HPDE6-E6E7 (cell line): ENCODE results near the gene NFKB1.
A peak's percentile ranks its signal among the peaks of the same experiment; 100 is the strongest.
"Not testable (repeated sequence)": the region's sequence is repeated elsewhere in the genome, so short reads cannot be mapped to it uniquely, and the experiment has no call there.

Experiments
- DNase-seq: peaks from one replicate; pipeline ENCODE4 v3.0.0; 2011; ENCODE audit warnings: missing footprints; ENCODE audit errors: extremely low spot score

Gene NFKB1

GRCh38 chr4:102565696-102566095 is 64.5 kb downstream of the NFKB1 start:
- DNase-seq, result no peak

DNA sequence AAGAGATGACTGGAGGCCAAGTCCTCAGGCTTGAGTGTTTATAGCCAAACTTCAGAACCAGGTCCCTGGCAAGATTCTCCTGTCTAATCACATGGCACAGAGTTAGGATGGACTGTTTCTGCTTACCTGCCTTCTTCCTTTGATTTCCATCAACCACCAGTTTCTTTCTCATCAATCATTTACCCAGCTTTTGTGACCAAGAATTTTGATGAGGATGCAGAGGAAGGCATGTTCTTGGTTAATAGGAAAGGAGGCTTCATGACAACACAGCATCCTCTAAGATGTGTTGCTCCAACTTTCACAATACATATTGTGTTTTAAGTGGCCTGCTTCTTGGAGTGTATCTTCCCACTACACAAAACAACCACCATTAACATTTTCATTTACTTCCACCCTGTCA is 65.3 kb downstream of the NFKB1 start:
- DNase-seq, result no peak

DNA sequence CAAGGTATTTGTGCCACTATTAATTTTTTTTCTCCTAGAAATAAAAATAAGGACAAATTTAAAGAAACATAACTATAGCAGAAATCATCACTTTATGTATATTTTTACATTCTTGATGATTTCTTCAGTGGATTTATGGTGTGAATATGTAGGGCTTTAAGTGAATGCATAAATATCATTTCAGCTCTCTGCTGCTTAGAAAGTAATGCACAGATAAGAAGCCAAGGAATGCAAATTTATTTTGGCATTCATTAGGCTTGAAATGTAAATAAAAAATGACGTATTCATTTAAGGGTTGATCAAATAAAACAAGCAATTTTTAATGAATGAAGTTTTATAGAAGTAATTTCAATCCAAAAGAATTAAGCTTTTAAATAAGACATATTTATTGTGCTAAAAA is 66.3 kb downstream of the NFKB1 start:
- no peak for DNase-seq

DNA sequence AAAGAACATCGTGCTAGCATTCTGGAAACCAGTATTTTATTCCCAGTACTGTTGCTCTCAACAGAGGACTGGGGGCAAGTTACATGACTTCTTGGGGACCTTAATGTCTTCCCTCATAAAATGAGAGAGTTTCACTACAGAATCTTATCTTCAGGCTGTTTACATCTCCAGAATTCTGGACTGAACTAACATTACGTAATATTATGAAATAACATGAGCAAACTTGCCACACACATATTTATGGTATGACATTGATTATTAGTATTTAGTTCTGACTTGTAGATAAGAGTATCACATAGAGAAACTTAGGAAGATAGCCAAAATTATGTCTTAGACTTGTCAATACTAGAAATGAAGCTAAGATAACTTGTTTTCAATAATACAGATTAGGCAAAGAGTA is 68.0 kb downstream of the NFKB1 start:
- peak; percentile 13 for DNase-seq

DNA sequence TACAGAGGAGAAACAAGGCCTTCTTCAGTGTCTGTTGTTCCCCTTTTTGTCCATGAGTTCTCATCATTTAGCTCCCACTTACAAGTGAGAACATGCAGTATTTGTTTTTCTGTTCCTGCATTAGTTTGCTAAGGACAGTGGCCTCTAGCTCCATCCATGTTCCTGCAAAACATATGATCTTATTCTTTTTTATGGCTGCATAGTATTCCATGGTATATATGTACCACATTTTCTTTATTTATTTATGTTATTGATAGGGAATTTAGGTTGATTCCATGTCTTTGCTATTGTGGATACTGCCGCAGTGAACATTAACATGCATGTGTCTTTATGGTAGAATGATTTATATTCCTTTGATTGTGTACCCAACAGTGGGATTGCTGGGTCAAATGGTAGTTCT is 69.1 kb downstream of the NFKB1 start:
- DNase-seq, result not testable (repeated sequence)

GRCh38 chr4:102572452-102572851 is 71.3 kb downstream of the NFKB1 start:
- DNase-seq, result no peak

DNA sequence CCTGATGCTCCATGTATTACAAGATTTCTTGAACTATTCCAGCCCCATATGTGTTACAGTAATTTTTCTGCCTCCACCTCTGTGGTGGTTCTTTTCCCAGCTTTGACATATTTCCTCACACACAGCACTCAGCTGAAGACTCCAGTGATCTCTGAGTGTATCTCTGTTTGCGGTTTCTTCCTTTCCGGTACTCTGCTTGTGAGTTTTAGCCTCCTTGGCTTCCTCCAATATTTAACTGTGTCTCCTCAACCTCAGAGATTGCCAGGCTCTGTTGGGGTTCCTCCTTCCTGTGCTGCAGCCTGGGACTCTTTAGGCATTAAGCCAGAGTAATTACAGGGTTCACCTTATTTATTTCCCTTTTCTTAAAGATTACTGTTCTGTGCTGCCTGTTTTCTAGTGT is 73.2 kb downstream of the NFKB1 start:
- no peak for DNase-seq

DNA sequence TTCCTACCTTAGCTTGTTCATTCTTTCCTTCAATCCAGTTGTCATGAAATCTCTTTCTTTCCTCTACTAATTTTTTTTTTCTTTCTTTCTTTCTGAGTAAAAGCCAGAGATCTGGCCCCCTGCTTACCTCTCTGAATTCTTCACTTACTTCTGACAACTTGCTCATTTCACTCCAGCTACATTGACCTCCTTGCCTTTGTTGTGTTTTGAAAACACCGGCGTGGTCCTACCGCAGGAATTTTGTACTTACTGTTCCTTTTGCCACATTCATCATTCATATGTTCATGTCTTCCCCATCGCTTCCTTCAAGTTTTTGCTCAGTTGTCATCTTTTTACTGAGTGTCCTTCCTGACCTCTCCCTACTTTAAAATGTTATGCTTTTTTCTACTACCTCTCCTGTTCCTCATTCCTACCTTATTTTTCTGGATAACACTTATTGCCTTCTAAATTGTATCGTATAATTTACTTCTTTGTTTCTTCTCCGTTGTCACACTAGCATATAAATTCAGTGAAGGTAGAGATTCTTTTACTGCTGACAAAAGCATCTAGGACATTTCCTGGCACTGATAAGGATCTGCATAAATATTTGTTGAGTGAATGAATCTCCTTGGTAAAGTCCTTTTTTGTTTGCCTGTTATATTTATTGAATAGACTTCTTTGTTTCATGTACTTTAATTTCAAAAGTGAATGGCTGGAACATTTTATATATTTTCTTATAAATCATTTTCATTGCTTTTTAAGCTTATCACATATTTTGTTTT is 74.4 kb downstream of the NFKB1 start:
- DNase-seq, result no peak

GRCh38 chr4:102578270-102578669 is 77.1 kb downstream of the NFKB1 start:
- DNase-seq, result no peak

- no peak for DNase-seq
Observed at GRCh38 chr4:102578819-102579218, 77.7 kb downstream of the NFKB1 start.

GRCh38 chr4:102579794-102580462 is 78.8 kb downstream of the NFKB1 start:
- no peak for DNase-seq

- no peak for DNase-seq
Observed at GRCh38 chr4:102580463-102580842, 79.3 kb downstream of the NFKB1 start.

GRCh38 chr4:102584091-102584490 is 82.9 kb downstream of the NFKB1 start:
- DNase-seq, result no peak

DNA sequence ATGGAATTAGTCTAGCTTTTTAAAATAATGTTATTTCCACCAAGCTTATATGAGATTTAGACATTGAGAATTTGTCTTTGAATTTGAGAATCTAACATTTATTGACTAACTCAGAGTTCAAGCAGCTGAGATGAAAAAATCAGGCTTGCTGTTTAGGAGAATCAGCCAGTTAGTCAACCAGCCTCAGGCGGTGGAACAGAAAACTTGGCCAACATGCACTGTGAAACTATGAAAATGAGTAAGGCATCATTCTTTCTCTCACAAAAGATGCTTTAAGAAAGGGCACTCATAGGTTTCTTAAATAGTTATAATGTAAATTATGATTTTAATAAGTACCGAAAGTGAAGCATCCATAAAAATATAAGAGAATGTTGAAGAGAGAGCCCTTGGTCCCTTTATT is 84.2 kb downstream of the NFKB1 start:
- no peak for DNase-seq

DNA sequence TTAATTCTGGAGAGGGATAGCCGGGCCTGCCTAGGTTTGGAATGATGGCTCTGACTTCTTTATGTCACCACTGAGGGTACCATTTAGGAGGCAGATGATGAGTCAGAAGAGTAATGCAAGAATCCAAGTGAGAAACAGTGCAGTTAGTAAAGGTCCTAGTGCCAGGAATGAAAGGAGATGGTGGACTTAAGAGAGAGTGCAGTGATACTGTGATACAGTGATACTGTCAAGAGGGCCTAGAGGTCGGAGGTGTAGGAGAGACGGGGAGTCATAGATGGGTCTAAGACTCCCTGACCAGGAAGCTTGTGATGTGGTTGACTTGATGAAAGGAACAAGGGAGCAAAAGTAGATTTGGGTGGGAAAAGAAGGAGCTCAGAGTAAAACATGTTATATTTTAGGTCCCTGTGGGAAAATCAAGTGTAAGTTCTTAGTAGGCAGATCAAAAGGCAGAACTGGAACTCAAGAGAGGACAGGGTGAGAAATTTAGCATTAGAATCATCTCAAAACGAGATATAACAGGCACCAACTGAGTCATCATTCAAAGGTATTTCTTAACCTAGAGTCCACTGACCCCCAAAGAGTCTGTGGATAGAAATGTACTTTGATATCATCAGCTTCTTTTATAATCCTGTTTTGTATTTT is 85.0 kb downstream of the NFKB1 start:
- DNase-seq, result no peak

- DNase-seq, result no peak
Observed at GRCh38 chr4:102586644-102587021, 85.5 kb downstream of the NFKB1 start.

- DNase-seq, result no peak
Observed at GRCh38 chr4:102589743-102590142, 88.6 kb downstream of the NFKB1 start.

DNA sequence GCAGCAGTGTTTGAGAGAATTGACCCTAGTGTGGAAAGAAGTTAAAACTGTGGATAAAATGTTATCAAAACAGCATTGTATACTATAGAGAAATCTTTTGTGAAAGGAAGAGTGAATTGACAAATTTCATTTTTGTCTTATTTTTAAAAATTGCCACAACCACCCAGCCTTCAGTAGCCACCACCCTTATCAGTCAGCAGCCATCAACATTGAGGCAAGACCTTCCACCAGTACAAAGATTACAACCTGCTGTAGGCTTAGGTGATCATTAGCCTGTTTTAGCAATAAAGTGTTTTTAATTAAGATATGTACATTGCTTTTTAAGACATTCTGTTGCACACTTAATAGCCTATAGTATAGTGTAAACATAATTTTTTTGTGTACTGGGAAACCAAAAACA is 91.1 kb downstream of the NFKB1 start:
- no peak for DNase-seq

DNA sequence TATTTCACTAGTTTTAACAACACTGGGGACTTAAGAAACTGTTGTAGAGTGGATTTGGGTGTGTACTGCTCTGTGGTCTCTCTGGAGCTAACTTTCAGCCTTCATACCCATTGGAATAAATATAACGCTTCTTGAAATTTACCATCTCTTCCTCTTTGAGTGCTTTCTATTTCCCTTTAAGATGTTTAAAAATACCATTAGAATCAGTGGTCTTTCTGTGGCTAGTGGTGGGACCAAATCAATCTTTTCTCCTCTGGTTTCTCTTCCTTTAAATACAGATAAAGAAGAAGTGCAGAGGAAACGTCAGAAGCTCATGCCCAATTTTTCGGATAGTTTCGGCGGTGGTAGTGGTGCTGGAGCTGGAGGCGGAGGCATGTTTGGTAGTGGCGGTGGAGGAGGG is 92.0 kb downstream of the NFKB1 start:
- no peak for DNase-seq

- DNase-seq, result no peak
Observed at GRCh38 chr4:102594000-102594399, 92.8 kb downstream of the NFKB1 start.

DNA sequence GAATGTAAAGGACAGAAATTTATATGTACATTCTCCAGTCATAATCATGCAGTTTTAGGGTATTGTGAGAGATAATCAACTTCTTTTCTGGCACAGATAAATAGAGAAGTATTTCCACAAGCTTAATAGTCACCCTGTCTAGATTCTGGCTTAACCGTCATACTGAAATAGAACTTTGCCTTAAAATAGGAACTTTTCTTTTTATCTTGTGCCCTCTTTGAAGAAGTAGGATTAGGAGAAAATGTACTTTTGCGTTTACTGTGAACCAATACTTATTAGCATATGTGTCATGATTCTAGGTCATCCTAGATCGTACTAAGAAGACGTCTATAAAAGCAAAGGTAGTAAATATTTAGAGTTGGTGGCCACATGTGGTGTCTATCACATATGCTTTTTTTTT is 95.4 kb downstream of the NFKB1 start:
- no peak for DNase-seq

DNA sequence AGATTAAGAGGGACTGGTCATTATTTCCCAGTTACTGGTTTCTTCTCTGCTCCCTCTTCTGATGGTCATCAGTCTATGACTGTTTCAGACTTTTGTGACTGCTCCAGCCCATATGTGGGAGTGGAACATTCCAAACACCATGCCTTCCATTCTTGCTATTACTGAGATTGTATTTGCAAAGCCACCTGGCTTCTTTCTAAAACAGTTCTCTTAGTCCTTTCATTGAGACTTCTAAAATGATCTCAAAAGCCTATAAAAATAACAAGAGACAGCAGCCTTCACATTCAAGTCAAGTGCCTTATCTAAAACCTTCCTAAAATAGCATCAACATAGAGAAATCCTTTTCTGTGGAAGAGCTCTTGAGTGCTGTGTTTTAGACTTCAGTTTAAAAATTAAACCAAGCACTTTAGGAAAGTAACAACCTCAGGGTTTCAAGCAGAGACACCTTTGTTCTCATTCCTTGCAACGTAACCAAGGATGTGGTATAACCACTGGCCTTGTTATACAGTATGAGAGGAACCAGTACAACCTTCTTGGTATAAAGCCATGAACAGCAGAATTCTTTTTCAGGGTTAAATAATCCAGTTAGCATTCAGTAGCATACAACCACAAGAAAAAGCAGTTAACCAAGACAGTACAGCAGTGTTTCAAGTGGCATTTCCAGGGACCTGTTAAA is 97.1 kb downstream of the NFKB1 start:
- DNase-seq, result no peak
